Suprapubic skin (tissue), 3 donors: ENCODE data around the gene KRT71.

Experiments
- CTCF ChIP-seq, 2 donors: fragments of 200-600 bp in 1 of 2; fragments of 450-650 bp in 1 of 2; sonication (generic) in 1 of 2; IDR thresholded peaks; one replicate each; pipeline ENCODE4 v1.5.1; 2016 to 2019; ENCODE audit warnings: antibody characterized with exemption in 2 of 2, mild to moderate bottlenecking in 1 of 2, moderate library complexity in 1 of 2
- EP300 ChIP-seq: sonication (generic); formaldehyde crosslinking; IDR thresholded peaks from one replicate; pipeline ENCODE4 v1.6.1; 2017; ENCODE audit warnings: antibody characterized with exemption
- POLR2A ChIP-seq, 2 donors: fragments of 450-650 bp; IDR thresholded peaks; one replicate each; pipeline ENCODE4 v1.6.1; 2017; ENCODE audit warnings: antibody characterized with exemption in 2 of 2, mild to moderate bottlenecking in 2 of 2, moderate library complexity in 2 of 2

GRCh38 chr12:52499806-52500560 is 53.0 kb downstream of the KRT71 start:
- TF ChIP-seq CTCF (IDR thresholded peaks at IDR 0.05): no peak
- TF ChIP-seq POLR2A (IDR thresholded peaks at IDR 0.05): no peak
- TF ChIP-seq EP300: no peak
